CD4-positive, alpha-beta T cell treated with Interleukin-2 at 100 ng/mL for 4 hours (primary cell): ENCODE results near the gene ARL14EP.

Experiments
- DNase-seq: peaks from one replicate; pipeline ENCODE4 v3.0.0-alpha.2; 2020; ENCODE audit warnings: low spot score

The ARL14EP gene

DNA sequence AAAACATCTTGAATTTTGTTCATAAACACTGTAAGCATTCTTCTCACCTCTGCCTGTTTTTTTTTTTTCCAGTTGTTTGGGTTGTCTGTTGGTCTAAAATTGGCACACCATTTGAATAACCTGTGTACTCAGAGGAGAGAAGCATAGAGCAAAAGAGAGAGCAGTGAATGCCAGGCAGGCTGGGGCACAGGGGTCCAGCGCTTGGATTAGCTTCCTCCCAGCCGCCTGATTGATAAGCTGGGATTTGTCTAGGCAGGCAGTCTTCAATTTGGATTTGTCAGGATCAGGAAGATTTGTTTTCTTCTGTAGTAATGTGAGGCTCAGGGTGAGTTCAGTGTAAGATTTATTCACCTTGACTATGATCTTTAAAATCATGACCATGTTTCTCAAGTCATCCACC, 59.0 kb downstream of the ARL14EP start:
- no peak for DNase-seq
